Measurements from ENCODE around the gene NAA25. TPM values are rescaled to one million over a fixed set of nuclear protein-coding genes. Genes with fewer than 3 reads are reported as not detected.

The NAA25 gene
- total RNA-seq, 6 experiments from 2014 or later: 9.7 to 11.8 (median 10.8) TPM

DNA sequence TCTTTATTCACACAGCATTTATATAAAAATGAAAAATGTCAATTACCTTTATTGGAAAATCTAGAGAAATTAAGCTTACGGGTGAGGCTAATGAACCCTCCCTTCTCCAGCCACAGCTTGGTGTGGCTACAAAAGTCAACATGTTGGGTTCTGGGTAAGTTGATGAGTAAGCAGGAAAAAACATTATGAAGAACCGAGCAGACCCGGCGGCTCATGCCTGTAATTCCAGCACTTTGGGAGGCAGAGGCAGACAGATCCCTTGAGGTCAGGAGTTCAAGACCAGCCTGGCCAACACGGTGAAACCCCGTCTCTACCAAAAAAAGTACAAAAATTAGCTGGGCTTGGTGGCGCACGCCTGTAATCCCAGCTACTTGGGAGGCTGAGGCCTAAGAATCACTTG lies 10.9 kb downstream of the NAA25 start:
- no peaks in the 10 kb centered on the region for H3K4me1 ChIP-seq
- DNase-seq (no peak), ATAC-seq (no peak)
- intact Hi-C loops (cut with DNase I): no loop called here
- 85% methylated on average over 4 of the region's 8 CpGs for WGBS (ENCODE audit: insufficient coverage, low coverage, low lambda C conversion rate, missing lambda C conversion rate)
- H3K9me3 ChIP-seq: no peaks in the 10 kb centered on the region
- no peaks in the 10 kb centered on the region for H3K27me3 ChIP-seq
- H3K36me3 ChIP-seq: peaks cover 0 to 12% (median 3%) of the 10 kb centered on the region in 4 donors
- no peak overlapping the region for H3K27ac ChIP-seq
- H3K4me3 ChIP-seq: no peak overlapping the region
- TF ChIP-seq, protein P1, sequence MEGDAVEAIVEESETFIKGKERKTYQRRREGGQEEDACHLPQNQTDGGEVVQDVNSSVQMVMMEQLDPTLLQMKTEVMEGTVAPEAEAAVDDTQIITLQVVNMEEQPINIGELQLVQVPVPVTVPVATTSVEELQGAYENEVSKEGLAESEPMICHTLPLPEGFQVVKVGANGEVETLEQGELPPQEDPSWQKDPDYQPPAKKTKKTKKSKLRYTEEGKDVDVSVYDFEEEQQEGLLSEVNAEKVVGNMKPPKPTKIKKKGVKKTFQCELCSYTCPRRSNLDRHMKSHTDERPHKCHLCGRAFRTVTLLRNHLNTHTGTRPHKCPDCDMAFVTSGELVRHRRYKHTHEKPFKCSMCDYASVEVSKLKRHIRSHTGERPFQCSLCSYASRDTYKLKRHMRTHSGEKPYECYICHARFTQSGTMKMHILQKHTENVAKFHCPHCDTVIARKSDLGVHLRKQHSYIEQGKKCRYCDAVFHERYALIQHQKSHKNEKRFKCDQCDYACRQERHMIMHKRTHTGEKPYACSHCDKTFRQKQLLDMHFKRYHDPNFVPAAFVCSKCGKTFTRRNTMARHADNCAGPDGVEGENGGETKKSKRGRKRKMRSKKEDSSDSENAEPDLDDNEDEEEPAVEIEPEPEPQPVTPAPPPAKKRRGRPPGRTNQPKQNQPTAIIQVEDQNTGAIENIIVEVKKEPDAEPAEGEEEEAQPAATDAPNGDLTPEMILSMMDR (IDR thresholded peaks at IDR 0.05): no peak
- TF ChIP-seq POLR2A (IDR thresholded peaks at IDR 0.05): no peak

DNA sequence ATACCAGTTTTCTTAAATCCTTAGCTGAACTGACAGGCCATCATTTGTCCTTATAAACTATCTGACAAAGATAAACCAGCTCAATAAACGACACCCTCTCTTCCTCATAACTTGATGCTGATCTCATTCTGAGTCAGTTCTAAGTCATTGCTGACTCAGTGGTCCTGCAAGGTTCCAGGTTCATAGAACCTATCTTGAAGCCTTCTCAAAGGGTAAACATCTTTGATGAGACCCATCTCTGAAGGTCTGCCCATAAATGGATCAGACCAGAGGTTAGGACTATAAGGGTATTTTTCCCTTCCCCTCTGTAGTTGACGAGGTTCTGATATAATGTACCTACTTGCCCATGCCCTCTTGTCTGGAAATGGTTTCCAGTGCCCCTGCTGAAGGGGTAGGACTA lies 11.9 kb downstream of the NAA25 start:
- Histone ChIP-seq H3K27me3 (no peaks in the 10 kb centered on the region), H3K4me3 (no peak overlapping the region), H3K27ac (no peak overlapping the region), H3K9me3 (no peaks in the 10 kb centered on the region), H3K36me3 (peaks cover 0 to 21% (median 4%) of the 10 kb centered on the region in 4 donors), H3K4me1 (no peaks in the 10 kb centered on the region)
- DNase-seq (no peak), ATAC-seq (peak in 1 of 4 donors; percentile 82)
- intact Hi-C loops (cut with DNase I): no loop called here
- TF ChIP-seq, protein P1 (IDR thresholded peaks at IDR 0.05): no peak
- TF ChIP-seq POLR2A (IDR thresholded peaks at IDR 0.05): no peak
- WGBS (ENCODE audit: insufficient coverage, low coverage, low lambda C conversion rate, missing lambda C conversion rate): 38% methylated on average over 1 of the region's 2 CpGs

DNA sequence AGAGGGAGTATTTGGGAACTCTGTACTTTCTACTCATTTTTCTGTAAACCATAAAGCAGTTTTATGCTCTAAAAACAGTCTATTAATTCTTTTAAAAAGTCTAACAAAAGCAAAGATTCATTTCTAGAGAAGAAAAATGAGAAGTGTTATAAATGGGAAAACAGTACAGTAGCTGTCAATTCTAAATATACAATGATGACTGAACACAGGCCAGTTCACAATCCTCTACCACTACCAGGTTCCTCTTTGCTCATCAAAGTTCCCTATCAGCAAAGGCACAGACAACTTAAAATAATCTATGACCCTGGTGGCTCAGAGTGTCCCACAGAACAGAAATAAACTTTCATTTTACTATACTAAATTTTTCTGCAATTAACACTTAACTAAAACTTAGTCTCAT lies 12.5 kb downstream of the NAA25 start:
- no peaks in the 10 kb centered on the region for H3K4me1 ChIP-seq
- TF ChIP-seq, protein P1 (IDR thresholded peaks at IDR 0.05): no peak
- H3K9me3 ChIP-seq: no peaks in the 10 kb centered on the region
- H3K36me3 ChIP-seq: peaks cover 0 to 23% (median 3%) of the 10 kb centered on the region in 4 donors
- no peaks in the 10 kb centered on the region for H3K27me3 ChIP-seq
- no peak for DNase-seq
- intact Hi-C loops (cut with DNase I): no loop called here
- ATAC-seq: peak in 3 of 4 donors; percentile 25 to 77 (median 58)
- no peak overlapping the region for H3K27ac ChIP-seq
- H3K4me3 ChIP-seq: no peak overlapping the region

DNA sequence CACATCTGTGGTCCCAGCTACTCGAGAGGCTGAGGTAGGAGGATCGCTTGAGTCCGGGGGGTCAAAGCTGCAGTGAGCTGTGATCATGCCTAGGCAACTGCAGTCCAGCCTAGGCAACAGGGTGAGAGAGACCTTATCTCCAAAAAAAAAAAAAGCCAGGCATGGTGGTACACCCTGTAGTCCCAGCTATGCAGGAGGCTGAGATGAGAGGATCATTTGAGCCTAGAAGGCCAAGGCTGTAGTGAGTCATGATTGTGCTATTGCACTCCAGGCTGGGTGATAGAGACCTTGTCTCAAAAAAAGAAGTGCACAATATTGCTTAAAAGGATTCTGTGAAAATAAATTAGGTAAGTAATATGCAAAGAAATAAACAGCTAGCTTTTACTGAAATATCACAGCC lies 17.0 kb downstream of the NAA25 start:
- H3K36me3 ChIP-seq: peaks cover 0 to 42% (median 14%) of the 10 kb centered on the region in 4 donors
- DNase-seq (no peak), ATAC-seq (no peak)
- no peaks in the 10 kb centered on the region for H3K9me3 ChIP-seq
- H3K27ac ChIP-seq: no peak overlapping the region
- H3K27me3 ChIP-seq: no peaks in the 10 kb centered on the region
- TF ChIP-seq, protein P1 (IDR thresholded peaks at IDR 0.05): no peak
- no peak for TF ChIP-seq POLR2A (IDR thresholded peaks at IDR 0.05)
- no peaks in the 10 kb centered on the region for H3K4me1 ChIP-seq
- 93% methylated on average over 3 of the region's 3 CpGs for WGBS (ENCODE audit: insufficient coverage, low coverage, low lambda C conversion rate, missing lambda C conversion rate)
- no peak overlapping the region for H3K4me3 ChIP-seq
- intact Hi-C loops (cut with DNase I): no loop called here

DNA sequence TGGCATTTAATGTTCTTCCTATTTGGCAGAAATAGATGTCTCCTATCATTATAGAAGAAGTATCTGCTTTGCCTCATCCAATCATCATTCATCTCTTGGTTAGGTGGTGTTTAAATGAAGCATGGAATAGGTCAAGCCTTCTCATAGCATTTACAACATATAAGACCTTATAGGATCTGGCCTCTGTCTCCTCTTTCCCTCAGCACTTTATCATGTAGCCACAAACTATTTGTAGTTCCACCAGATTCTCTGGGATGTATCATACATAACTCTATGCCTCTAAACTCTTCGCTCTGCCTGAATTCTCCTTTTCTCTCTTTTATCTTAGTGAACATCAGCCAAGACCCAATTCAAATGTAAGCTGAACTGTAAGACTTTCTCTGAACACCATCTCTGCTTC lies 20.7 kb downstream of the NAA25 start:
- H3K27me3 ChIP-seq: no peaks in the 10 kb centered on the region
- TF ChIP-seq POLR2A (IDR thresholded peaks at IDR 0.05): no peak
- TF ChIP-seq, protein P1 (IDR thresholded peaks at IDR 0.05): no peak
- no peaks in the 10 kb centered on the region for H3K4me1 ChIP-seq
- 100% methylated on average over 1 of the region's 1 CpG for WGBS (ENCODE audit: insufficient coverage, low coverage, low lambda C conversion rate, missing lambda C conversion rate)
- no peak overlapping the region for H3K4me3 ChIP-seq
- no peaks in the 10 kb centered on the region for H3K9me3 ChIP-seq
- intact Hi-C loops (cut with DNase I): no loop called here
- no peak for DNase-seq
- no peak for ATAC-seq
- H3K36me3 ChIP-seq: peaks cover 0 to 59% (median 18%) of the 10 kb centered on the region in 4 donors
- H3K27ac ChIP-seq: no peak overlapping the region

Data from right lobe of liver (tissue), 6 donors.